Duodenal mucosa (tissue), 2 donors: Measurements from ENCODE around the gene CDKN2D.
A peak's percentile ranks its signal among the peaks of the same experiment; 100 is the strongest.
"Not testable (repeated sequence)": the region's sequence is repeated elsewhere in the genome, so short reads cannot be mapped to it uniquely, and the experiment has no call there.

ENCODE experiments used
- H3K27ac ChIP-seq: one replicate; pipeline ENCODE4 v1.7.0; 2013; ENCODE audit warnings: low read depth, low read length
- H3K27me3 ChIP-seq, 2 donors: one replicate each; pipeline ENCODE4 v1.7.0; 2013; ENCODE audit warnings: low read length in 2 of 2, control low read depth in 1 of 2; ENCODE audit not compliant: insufficient read depth in 2 of 2, control insufficient read depth in 1 of 2
- H3K36me3 ChIP-seq, 2 donors: one replicate each; pipeline ENCODE4 v1.7.0; 2013; ENCODE audit warnings: low read length in 2 of 2, control low read depth in 1 of 2; ENCODE audit not compliant: insufficient read depth in 2 of 2, control insufficient read depth in 1 of 2
- H3K4me1 ChIP-seq, 2 donors: one replicate each; pipeline ENCODE4 v1.7.0; 2013; ENCODE audit warnings: low read length in 2 of 2, control low read depth in 1 of 2; ENCODE audit not compliant: insufficient read depth in 2 of 2, control insufficient read depth in 1 of 2
- H3K4me3 ChIP-seq, 2 donors: one replicate each; pipeline ENCODE4 v1.7.0; 2013; ENCODE audit warnings: low read length in 2 of 2, low read depth in 1 of 2
- H3K9ac ChIP-seq, 2 donors: one replicate each; pipeline ENCODE4 v1.7.0; 2013; ENCODE audit warnings: low read length in 2 of 2, low read depth in 1 of 2
- H3K9me3 ChIP-seq, 2 donors: one replicate each; pipeline ENCODE4 v1.7.0; 2013; ENCODE audit warnings: low read length in 2 of 2, control low read depth in 1 of 2; ENCODE audit not compliant: control insufficient read depth in 1 of 2

The CDKN2D gene

GRCh38 chr19:10582091-10582490 lies 13.3 kb upstream of the CDKN2D start:
- Histone ChIP-seq H3K9me3 (no peaks in the 10 kb centered on the region), H3K9ac (no peak overlapping the region), H3K27me3 (no peaks in the 10 kb centered on the region), H3K36me3 (peaks cover 12 to 21% of the 10 kb centered on the region in 2 donors), H3K27ac (no peak overlapping the region), H3K4me1 (peaks cover 0 to 7% of the 10 kb centered on the region in 2 donors), H3K4me3 (no peak overlapping the region)

GRCh38 chr19:10580979-10581631 lies 12.3 kb upstream of the CDKN2D start:
- Histone ChIP-seq H3K4me1 (peaks cover 0 to 7% of the 10 kb centered on the region in 2 donors), H3K27me3 (no peaks in the 10 kb centered on the region), H3K36me3 (peaks cover 12 to 21% of the 10 kb centered on the region in 2 donors), H3K27ac (no peak overlapping the region), H3K9me3 (no peaks in the 10 kb centered on the region), H3K9ac (no peak overlapping the region), H3K4me3 (peak overlapping the region in 1 of 2 donors; percentile 42)

GRCh38 chr19:10577951-10578350 lies 9.2 kb upstream of the CDKN2D start:
- no peak overlapping the region for H3K9ac ChIP-seq
- no peak overlapping the region for H3K4me3 ChIP-seq
- H3K27me3 ChIP-seq = no peaks in the 10 kb centered on the region
- H3K4me1 ChIP-seq = peaks cover 0 to 7% of the 10 kb centered on the region in 2 donors
- no peak overlapping the region for H3K27ac ChIP-seq
- H3K36me3 ChIP-seq = peaks cover 9 to 13% of the 10 kb centered on the region in 2 donors
- no peaks in the 10 kb centered on the region for H3K9me3 ChIP-seq

- Histone ChIP-seq H3K4me1 (peaks cover 0 to 2% of the 10 kb centered on the region in 2 donors), H3K9ac (no peak overlapping the region), H3K9me3 (no peaks in the 10 kb centered on the region), H3K4me3 (no peak overlapping the region), H3K36me3 (peaks cover 3 to 9% of the 10 kb centered on the region in 2 donors), H3K27ac (no peak overlapping the region), H3K27me3 (no peaks in the 10 kb centered on the region)
These were observed 6.4 kb upstream of the CDKN2D start for GRCh38 chr19:10575011-10575716.

- Histone ChIP-seq H3K4me1 (peaks cover 0 to 4% of the 10 kb centered on the region in 2 donors), H3K27ac (no peak overlapping the region), H3K36me3 (peaks cover 0 to 5% of the 10 kb centered on the region in 2 donors), H3K4me3 (no peak overlapping the region), H3K9ac (no peak overlapping the region), H3K9me3 (no peaks in the 10 kb centered on the region), H3K27me3 (no peaks in the 10 kb centered on the region)
These were observed 5.7 kb upstream of the CDKN2D start for GRCh38 chr19:10574462-10574861.

- H3K27me3 ChIP-seq, H3K27ac ChIP-seq, H3K9me3 ChIP-seq, H3K9ac ChIP-seq, H3K4me1 ChIP-seq, H3K4me3 ChIP-seq, H3K36me3 ChIP-seq: not testable (repeated sequence)
These were observed 5.0 kb upstream of the CDKN2D start for GRCh38 chr19:10573793-10574192.

- H3K27me3 ChIP-seq = no peaks in the 10 kb centered on the region
- H3K36me3 ChIP-seq = no peaks in the 10 kb centered on the region
- H3K4me3 ChIP-seq = peak overlapping the region; percentile 70 to 82
- peaks cover 29 to 40% of the 10 kb centered on the region in 2 donors for H3K4me1 ChIP-seq
- peak overlapping the region; percentile 65 to 76 for H3K9ac ChIP-seq
- peak overlapping the region; percentile 51 for H3K27ac ChIP-seq
- no peaks in the 10 kb centered on the region for H3K9me3 ChIP-seq
These were observed 535 bp downstream of the CDKN2D start for GRCh38 chr19:10568062-10568825.

- no peaks in the 10 kb centered on the region for H3K27me3 ChIP-seq
- no peak overlapping the region for H3K27ac ChIP-seq
- H3K36me3 ChIP-seq = no peaks in the 10 kb centered on the region
- H3K4me1 ChIP-seq = peaks cover 29 to 40% of the 10 kb centered on the region in 2 donors
- no peaks in the 10 kb centered on the region for H3K9me3 ChIP-seq
- H3K4me3 ChIP-seq = peak overlapping the region; percentile 70 to 82
- H3K9ac ChIP-seq = peak overlapping the region; percentile 65 to 76
These were observed 1.1 kb downstream of the CDKN2D start for GRCh38 chr19:10567656-10568055.

- peak overlapping the region; percentile 55 to 62 for H3K4me3 ChIP-seq
- H3K36me3 ChIP-seq = peaks cover 0 to 2% of the 10 kb centered on the region in 2 donors
- H3K4me1 ChIP-seq = peaks cover 29 to 38% of the 10 kb centered on the region in 2 donors
- no peaks in the 10 kb centered on the region for H3K9me3 ChIP-seq
- no peaks in the 10 kb centered on the region for H3K27me3 ChIP-seq
- H3K27ac ChIP-seq = peak overlapping the region; percentile 3
- H3K9ac ChIP-seq = peak overlapping the region; percentile 26 to 45
These were observed 1.9 kb downstream of the CDKN2D start for GRCh38 chr19:10566658-10567410.
